Osteoblast (primary cell): ENCODE data around the gene CD302. TPM values are rescaled to one million over a fixed set of nuclear protein-coding genes. Genes with fewer than 3 reads are reported as not detected.

Experiments
- DNase-seq: peaks from one replicate; pipeline ENCODE4 v3.0.0; 2011; ENCODE audit warnings: low spot score, mixed read lengths; ENCODE audit not compliant: insufficient read length; ENCODE audit errors: missing footprints
- H2AFZ ChIP-seq: 2 replicates; pipeline ENCODE4 v1.6.0; 2011; ENCODE audit warnings: mild to moderate bottlenecking, low read length
- H3K27ac ChIP-seq: 2 replicates; pipeline ENCODE4 v1.5.1; 2011; ENCODE audit warnings: mild to moderate bottlenecking, low read depth, low read length, moderate library complexity
- H3K27me3 ChIP-seq: 2 replicates; pipeline ENCODE4 v1.6.0; 2012; ENCODE audit warnings: mild to moderate bottlenecking, control low read depth, inconsistent platforms, low read length, moderate library complexity; ENCODE audit not compliant: insufficient read depth
- H3K36me3 ChIP-seq: 2 replicates; pipeline ENCODE4 v1.5.1; 2011; ENCODE audit warnings: mild to moderate bottlenecking, low read length, control low read depth, moderate library complexity; ENCODE audit not compliant: insufficient read depth
- H3K4me1 ChIP-seq: 2 replicates; pipeline ENCODE4 v1.5.1; 2011; ENCODE audit warnings: mild to moderate bottlenecking, low read length, control low read depth, moderate library complexity; ENCODE audit not compliant: insufficient read depth
- H3K4me2 ChIP-seq: 2 replicates; pipeline ENCODE4 v1.6.0; 2011; ENCODE audit warnings: mild to moderate bottlenecking, low read length; ENCODE audit not compliant: insufficient read depth
- H3K4me3 ChIP-seq: fragments of 200-600 bp; sonication (generic); 3 replicates; pipeline ENCODE4 v1.5.1; 2012; ENCODE audit warnings: mild to moderate bottlenecking, low read length, inconsistent platforms; ENCODE audit not compliant: insufficient read depth
- H3K79me2 ChIP-seq: 2 replicates; pipeline ENCODE4 v1.6.0; 2012; ENCODE audit warnings: mild to moderate bottlenecking, low read length, control low read depth, inconsistent platforms; ENCODE audit not compliant: insufficient read depth
- H3K9me3 ChIP-seq: 2 replicates; pipeline ENCODE4 v1.5.1; 2011; ENCODE audit warnings: low read depth, low read length, control low read depth
- H4K20me1 ChIP-seq: 2 replicates; pipeline ENCODE4 v1.6.0; 2012; ENCODE audit warnings: mild to moderate bottlenecking, low read length, control low read depth; ENCODE audit not compliant: insufficient read depth
- total RNA-seq: library from RNA; depleted of rRNA; stranded (reverse); fragments of >200 nt; gene quantifications from 2 replicates; pipeline ENCODE4 v1.2.3, GENCODE V29; 2012
- TF ChIP-seq, protein P1 (sequence below): IDR thresholded peaks from 2 replicates; pipeline ENCODE4 v1.5.1; 2011; ENCODE audit warnings: mild to moderate bottlenecking, low read depth, low read length, moderate library complexity; ENCODE audit errors: extremely low read depth

CD302 gene
- total RNA-seq, 1 donor, result 14.5 TPM

DNA sequence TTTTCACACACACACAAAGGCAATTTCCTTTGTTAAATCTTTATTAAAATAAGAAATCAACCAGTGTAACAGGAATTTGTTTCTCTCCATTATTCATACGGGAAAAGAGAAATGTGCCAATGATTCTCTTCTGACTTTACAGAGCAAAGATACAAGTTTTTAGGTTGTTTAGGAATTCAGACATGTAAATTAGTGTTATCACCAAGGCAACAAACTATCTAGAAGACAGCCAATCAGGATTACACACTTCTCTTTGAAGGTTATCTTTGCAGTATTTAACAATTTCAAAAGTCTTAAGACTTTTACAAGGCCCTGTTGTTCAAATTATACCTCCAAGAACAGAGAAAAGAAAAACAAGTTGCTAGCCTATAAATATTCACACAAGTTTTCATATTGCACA lies 14.5 kb downstream of the CD302 start:
- no peaks in the 10 kb centered on the region for H3K36me3 ChIP-seq
- H3K79me2 ChIP-seq, result no peaks in the 10 kb centered on the region
- TF ChIP-seq, protein P1, sequence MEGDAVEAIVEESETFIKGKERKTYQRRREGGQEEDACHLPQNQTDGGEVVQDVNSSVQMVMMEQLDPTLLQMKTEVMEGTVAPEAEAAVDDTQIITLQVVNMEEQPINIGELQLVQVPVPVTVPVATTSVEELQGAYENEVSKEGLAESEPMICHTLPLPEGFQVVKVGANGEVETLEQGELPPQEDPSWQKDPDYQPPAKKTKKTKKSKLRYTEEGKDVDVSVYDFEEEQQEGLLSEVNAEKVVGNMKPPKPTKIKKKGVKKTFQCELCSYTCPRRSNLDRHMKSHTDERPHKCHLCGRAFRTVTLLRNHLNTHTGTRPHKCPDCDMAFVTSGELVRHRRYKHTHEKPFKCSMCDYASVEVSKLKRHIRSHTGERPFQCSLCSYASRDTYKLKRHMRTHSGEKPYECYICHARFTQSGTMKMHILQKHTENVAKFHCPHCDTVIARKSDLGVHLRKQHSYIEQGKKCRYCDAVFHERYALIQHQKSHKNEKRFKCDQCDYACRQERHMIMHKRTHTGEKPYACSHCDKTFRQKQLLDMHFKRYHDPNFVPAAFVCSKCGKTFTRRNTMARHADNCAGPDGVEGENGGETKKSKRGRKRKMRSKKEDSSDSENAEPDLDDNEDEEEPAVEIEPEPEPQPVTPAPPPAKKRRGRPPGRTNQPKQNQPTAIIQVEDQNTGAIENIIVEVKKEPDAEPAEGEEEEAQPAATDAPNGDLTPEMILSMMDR, result no peak
- H4K20me1 ChIP-seq, result no peaks in the 10 kb centered on the region
- H3K4me3 ChIP-seq, result no peak overlapping the region
- no peaks in the 10 kb centered on the region for H3K4me1 ChIP-seq
- H3K4me2 ChIP-seq, result no peak overlapping the region
- no peak overlapping the region for H3K27ac ChIP-seq
- no peaks in the 10 kb centered on the region for H3K9me3 ChIP-seq
- peak; percentile 38 for DNase-seq
- no peak overlapping the region for H2AFZ ChIP-seq
- no peaks in the 10 kb centered on the region for H3K27me3 ChIP-seq

DNA sequence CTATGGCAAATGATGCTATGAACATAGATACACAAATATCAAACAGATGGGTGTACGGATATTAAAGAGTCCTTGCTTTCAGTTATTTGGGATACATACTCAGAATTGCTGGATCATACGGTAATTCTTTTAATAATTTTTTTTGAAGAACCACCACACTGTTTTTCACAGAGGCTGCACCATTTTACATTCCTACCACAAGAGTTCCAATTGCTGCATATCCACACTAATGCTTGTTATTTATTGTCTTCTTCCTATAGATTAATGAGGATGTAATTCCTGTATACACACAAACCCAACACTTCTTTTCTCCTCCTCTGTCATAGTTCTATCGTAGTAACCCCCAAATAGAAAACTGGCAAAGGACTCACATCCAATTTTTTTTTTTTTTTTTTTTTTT lies 21.7 kb downstream of the CD302 start:
- Histone ChIP-seq H2AFZ (no peak overlapping the region), H4K20me1 (no peaks in the 10 kb centered on the region), H3K9me3 (no peaks in the 10 kb centered on the region), H3K4me1 (peaks cover 10% of the 10 kb centered on the region), H3K27me3 (no peaks in the 10 kb centered on the region), H3K4me2 (no peak overlapping the region), H3K27ac (no peak overlapping the region), H3K36me3 (peaks cover 12% of the 10 kb centered on the region), H3K79me2 (no peaks in the 10 kb centered on the region), H3K4me3 (no peak overlapping the region)
- TF ChIP-seq, protein P1, result peak; percentile 25
- no peak for DNase-seq

DNA sequence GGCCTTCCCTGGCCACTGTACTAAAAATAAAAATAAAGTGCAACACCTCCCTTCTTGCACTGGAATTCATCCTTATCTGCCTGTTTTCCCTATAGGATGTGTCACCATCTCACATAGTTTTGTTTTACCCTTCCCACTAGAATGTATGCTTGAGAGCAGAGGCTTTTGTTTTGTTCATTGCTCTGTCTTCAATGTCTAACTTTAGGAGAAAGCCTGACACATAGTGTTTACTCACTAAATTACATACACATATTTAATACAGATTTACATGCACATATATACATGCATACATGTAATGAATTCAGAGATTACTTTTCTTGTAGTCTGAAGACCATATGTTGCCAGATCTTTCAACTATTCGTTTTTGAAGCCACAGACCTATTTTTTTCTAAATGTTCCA lies 23.0 kb downstream of the CD302 start:
- H3K4me1 ChIP-seq, result peaks cover 10% of the 10 kb centered on the region
- no peak overlapping the region for H3K4me3 ChIP-seq
- no peaks in the 10 kb centered on the region for H3K9me3 ChIP-seq
- no peak for DNase-seq
- no peak overlapping the region for H3K4me2 ChIP-seq
- no peak overlapping the region for H2AFZ ChIP-seq
- H3K36me3 ChIP-seq, result peaks cover 21% of the 10 kb centered on the region
- H4K20me1 ChIP-seq, result no peaks in the 10 kb centered on the region
- no peaks in the 10 kb centered on the region for H3K27me3 ChIP-seq
- H3K27ac ChIP-seq, result no peak overlapping the region
- no peaks in the 10 kb centered on the region for H3K79me2 ChIP-seq
- TF ChIP-seq, protein P1, result no peak

DNA sequence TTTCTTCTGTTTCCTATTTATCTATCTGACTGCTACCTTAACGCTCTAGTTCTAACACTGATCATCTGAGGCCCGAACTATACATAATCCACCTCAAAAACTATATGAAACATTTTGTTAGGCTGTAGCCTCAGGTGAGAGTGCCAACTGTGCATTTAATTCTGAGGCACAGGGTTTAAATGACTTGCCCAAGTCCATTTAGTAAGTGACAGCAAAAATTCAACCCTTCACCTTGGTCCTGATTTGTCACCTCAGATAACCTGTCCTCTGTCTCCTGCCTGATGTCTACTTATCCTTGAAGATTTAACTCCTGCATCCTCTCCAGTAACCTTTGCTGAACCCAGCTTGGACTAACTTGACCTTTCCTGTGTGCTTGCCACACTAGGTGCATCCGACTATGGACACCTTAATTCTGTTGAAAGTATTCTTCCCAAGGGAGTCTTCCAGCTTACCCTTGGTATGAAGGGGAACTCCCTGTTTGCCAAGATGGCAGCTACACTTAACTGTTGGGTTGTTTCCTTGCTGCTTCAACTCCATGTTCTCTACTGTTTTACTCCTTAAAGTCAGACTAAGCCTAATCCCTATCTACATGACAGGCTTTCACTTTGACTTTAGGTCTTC lies 23.5 kb downstream of the CD302 start:
- DNase-seq, result no peak
- Histone ChIP-seq H2AFZ (no peak overlapping the region), H3K4me1 (peaks cover 10% of the 10 kb centered on the region), H4K20me1 (no peaks in the 10 kb centered on the region), H3K36me3 (peaks cover 25% of the 10 kb centered on the region), H3K27me3 (no peaks in the 10 kb centered on the region), H3K4me3 (no peak overlapping the region), H3K79me2 (no peaks in the 10 kb centered on the region), H3K27ac (no peak overlapping the region), H3K4me2 (no peak overlapping the region), H3K9me3 (no peaks in the 10 kb centered on the region)
- TF ChIP-seq, protein P1, result no peak
